Stimulated activated CD4-positive, alpha-beta T cell treated with anti-CD3 and anti-CD28 coated beads, Interleukin-15, amount 100 ng/mL, for 1 hour (primary cell): Measurements from ENCODE around the gene DNPEP.
A peak's percentile ranks its signal among the peaks of the same experiment; 100 is the strongest.

ENCODE experiments used
- DNase-seq, 2 donors: peaks; one replicate each; pipeline ENCODE4 v3.0.0-alpha.2; 2020; ENCODE audit warnings: low read depth in 1 of 2, low spot score in 1 of 2

The DNPEP gene

DNA sequence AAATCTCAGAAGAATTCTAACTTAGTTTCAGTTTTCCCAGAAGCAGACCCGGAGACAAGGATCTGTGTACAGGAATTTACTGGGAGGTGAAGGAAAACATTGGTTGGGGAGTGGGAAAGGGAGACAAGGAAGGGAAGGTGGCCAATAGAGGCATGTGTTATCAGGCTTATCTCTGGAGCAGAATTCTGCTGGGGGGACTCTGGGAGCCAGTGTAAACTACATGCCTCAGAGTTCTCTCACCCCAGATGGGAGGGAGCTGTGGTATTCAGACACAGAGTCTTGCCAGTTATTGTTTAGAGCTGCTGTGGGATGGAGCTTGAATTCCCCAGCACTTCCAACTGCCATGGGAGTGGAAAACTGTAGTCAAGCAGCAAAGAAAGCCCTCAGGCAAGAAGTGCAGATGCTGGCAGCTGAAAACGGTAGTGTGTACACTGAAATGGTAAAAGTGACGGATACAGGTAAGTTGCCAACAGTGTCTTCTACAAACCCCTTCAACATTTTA, 19.0 kb downstream of the DNPEP start:
- DNase-seq, result no peak

DNA sequence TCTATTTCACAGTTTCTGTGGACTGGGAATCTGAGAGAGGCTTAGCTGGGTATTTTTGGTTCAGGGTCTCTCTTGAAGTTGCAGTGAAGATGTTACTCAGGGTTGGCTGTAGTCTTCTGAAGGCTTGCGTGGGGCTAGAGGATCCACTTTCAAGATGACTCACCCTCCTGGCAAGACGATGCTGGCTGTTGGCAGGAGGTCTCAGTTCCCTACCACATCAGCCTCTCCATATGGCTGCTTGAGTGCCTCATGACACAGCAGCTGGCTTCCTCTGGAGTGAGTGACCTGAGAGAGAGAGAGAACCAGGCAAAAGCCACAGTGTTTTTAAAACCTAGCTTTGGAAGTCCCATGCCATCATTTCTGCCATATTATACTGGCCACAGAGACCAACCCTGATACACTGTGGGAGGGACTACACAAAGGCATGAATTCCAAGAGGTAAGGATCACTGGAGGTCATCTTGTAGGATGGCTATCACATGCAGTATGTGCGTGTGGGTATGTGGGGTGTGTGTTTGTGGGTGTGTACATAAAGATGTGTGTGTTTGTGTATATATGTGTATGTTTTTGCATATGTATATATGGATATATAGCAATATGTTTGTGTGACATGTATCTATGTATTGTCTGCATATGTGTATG, 25.1 kb downstream of the DNPEP start:
- no peak for DNase-seq

DNA sequence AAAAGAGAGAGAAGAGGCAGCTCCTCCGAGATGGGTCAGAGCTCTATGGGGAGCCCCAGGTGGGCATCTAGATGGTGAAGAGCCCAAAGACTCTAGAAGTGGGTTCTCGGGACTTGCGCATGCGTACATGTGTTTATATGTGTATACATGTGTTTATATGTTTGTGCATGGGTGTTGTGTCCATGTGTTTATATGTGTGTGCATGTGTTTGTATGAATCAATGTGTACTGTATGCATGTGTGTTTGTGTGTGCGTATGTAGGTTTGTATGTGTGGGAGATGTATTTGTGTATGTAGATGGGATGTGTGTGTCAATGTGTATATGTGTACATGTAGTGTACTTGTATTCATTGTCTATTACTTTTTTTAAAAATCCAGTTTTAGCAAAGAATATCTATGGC, 25.6 kb downstream of the DNPEP start:
- no peak for DNase-seq

DNA sequence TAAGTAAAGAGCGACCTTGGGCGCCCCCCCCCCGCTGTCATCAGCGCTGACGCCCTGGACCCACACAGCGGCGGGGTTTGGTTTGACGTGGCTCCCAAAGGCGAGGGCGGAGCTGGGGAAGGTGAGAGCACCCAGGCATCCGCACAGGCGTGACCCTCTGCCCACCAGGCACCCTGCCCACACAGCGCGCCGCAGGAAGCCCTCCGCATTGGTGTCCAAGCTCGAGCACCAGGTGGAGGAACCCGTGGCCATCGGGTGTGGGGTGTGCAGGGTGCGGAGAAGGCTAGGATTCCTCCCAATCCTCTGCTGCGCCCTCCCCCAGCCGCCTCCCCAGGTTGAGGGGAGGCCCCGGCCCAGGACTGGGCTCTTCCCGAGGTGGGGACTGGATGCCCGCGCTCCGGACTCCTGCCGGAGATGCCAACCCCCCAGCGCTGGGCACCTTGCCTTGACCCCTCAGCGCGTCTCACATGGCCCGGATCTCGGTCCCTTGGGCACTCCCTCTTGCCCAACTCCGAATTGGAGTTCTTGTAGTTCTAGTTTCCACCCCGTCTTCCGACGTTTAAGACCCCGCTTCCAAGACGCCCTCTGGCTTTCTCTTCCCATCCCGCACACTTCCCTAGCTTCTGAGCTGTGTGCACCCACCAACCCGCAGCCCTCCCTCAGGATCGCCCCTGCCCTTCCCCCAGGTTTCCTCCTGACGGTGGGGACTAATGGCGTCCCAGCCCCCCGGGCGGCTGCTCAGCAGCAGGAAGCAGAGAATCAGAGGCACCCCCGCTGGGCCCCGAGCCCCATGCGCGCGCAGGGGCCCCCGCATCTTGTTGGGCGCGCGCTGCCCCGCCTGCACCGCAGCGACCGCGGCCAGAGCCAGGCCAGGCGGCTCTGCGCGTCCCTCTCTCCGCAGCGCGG, 29.3 kb downstream of the DNPEP start:
- no peak for DNase-seq

DNA sequence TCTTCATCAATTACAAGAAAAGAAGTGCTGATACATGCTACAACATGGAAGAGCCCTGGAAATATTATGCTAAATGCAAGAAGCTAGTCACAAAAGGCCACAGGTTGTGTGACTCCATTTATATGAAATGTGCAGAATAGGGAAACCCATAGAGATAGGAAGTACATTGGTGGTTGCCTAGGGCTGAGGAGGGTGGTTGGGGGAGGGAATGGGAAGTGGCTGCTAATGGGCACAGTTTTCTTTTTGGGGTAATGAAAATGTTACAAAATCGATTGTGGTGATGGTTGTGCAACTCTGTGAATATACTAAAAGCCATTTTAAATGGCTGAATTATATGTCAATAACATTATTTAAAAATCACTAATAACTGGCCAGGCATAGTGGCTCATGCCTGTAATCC, 30.9 kb downstream of the DNPEP start:
- DNase-seq, result no peak

DNA sequence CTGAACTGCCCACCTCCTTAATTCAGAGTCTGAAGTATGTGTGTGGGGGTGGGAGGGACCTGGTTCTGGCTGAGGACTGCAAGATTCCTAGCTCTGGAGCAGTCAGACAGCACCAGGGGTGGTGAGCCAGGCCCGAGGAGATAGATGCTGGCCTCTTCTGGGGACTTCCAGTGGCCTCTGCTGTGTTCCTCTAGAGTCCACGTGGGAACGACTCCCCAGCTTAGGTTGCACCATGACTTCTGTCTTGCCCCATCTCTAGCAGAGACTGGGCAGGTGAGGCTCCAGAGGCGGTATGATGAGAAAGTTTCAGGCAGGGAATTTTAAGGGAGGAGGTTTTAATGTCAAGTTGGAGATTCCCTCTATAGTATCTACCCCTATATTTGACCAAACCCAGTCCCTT, 33.1 kb downstream of the DNPEP start:
- no peak for DNase-seq

DNA sequence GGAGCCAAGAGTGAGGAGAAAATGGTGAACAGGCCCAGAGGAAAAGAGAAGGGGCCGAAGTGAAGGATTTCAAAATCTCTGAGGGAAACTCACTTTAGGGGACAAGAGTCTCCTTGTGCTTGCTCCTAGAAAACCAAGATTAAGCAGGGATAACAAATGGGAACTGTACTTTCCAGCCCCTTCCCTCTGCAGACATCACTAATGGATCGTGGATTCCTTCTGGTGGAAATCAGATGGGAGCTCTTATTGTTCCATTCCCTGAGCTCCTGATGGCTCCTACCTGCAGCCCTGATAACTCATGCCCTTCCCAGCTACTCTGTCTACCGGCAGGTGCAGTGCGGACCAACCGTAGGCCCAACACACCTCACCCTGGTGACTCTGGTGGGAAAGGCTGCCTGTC, 34.6 kb downstream of the DNPEP start:
- DNase-seq, result no peak

DNA sequence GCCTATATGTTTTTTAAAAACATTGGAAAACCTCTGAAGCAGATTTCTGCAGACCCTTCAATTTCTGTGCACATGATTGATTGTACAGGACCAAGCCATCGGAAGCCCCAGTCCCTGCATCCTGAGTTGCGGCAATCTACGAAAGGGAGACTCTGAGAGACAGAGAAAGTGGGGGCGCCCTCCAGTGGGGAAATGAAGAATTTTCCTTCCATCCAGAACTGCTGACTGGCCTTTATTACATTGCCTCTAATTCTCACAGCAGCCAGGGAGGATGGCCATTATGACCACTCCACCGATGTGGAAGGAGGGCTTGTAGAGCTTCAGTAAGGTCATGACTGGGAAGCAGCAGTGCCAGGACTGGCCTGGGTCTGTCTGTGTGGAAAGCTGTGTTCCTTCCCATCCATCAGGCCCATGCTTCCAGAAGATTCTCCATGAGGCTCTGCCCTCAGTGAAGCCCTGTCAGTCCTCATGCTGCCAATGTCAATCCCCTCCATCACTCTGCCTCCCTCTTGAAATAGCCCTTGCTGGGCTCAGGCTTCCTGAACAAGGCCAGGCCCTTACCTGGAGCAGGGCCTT, 35.2 kb downstream of the DNPEP start:
- peak; percentile 22 to 33 for DNase-seq

DNA sequence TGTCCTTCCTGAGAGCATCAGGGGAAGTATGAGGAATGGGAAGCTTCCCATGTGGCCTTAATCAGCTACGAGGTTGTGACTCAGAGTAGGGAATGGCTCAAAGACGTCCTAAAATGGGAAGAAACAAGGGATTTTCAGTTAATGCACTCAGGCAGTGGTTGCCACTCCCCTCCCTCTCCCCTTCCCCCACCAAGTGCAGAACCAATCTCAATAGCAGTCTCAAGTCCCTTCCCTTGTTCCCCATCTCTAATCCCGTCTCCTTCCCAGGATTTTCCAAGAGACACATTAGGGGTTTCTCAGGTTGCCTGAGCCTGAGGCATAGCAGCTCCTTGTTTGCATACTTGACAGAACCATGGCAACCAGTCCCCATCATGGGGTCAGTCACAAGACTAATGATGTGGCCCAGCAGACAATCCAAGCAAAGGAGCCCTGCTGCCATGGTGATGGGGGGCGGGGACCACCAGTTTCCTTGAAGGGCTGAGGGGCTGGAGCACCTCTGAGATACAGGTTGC, 36.9 kb downstream of the DNPEP start:
- DNase-seq, result no peak

DNA sequence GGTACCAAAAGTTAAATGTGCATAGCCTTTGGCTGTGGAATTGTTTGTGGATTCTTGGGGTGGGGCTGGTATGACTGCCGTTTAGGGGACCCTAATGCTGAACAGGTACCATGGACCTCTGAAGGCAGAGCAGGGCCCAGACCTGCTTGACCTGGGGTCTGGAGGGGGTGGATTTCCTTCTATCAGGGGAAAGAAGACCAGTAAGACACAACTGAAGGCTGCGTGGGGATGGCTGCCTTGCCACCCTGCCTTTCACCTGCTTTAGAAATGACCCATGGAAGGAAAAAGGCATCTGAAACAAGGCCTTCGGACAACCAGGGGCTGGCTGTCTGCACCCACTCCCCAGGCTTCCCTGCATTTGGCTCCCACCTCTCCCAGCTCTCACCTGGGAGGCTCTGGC, 37.5 kb downstream of the DNPEP start:
- no peak for DNase-seq

DNA sequence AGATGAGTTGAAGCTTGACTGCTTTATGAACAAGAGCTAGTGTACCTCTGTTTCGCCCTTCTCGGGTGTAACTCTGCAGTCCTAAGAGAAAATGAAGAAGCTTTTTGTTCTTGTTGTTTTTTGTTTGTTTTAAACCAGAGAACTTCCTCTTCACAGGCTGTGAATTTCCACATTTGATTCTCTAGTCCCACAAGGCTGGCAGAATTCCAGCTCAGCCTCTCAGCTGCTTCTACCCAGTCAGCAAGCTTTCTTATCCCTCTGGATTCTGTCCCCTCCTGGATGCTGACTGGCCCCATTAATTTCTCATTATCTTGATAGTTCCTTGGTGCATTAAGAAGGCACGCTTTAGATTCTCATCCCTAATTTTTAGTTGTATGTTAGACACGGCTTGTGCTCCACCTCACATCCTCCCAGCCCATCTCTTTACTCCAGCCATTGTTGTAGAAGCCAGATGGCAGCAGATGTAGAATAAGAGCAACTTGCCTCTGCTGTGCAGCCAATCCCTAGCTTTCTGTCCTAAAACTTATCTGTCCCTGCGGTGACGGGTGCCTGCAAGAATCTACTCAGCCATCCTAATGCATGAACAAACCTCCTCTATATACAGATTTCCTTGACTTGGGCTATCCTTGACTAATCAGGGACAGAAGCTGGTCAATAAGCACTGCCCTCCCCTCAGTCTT, 42.8 kb downstream of the DNPEP start:
- DNase-seq, result no peak

DNA sequence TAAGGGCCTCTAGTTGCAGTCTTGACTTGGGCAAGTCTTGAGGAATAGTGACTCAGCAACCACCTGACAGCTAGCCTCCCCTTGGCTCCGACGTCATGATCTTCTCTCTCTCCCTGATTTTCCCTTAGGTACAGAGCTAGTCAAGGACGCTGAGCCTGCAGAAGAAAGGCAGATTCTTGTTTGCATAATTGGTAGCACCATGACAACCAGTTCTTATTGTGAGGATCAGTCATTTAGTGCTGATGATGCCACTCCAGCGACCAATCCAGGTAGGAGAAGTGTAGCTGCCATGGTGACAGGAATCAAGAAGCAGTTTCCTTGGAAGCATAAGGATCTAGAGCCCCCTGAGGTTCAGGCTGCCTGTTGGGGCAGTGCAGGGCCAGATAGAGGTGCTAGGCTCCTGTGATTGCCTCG, 52.3 kb downstream of the DNPEP start:
- DNase-seq, result no peak

DNA sequence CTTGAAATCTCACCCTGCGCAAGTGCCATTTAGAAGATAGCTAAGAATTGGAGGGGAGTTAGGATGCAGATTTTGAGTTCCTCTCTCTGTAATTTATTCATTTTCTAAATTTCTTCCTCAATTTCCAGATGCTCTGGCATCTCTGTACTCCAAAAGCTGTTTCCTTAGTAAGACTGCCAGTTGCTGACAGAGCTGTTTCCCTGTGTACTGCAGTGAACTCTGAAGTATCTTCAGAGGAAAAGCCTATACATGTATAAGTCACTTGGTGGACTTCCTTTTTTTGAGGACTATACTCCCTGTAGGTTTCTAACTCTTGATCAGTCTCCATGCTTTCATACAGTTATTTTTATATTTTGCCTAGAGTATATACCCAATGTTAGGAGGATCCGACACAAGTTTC, 53.6 kb downstream of the DNPEP start:
- DNase-seq, result no peak

DNA sequence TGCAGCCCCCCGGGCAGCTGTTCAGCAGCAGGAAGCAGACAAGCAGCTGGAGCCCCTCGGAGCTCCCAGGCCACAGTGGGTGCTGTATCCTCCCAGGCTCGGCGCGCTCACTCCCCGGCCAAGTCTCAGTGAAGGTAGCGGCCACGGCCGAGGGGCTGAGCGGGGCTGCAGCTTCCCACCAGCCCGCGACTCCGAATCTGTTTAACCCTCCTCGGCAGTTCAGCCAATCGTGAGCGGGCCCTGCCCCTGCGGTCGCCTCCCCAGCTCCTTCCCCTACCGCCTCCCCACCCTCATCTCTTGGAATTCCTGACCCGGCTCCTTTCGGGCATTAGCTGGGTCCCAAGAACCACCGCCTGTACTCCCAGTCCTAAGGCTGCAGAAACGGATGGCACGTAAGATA, 55.2 kb downstream of the DNPEP start, which contains the start of gene RESP18:
Gene RESP18, minus strand, starts transcription at position 203 of the 400 bp plus-strand sequence.
- DNase-seq, result no peak

DNA sequence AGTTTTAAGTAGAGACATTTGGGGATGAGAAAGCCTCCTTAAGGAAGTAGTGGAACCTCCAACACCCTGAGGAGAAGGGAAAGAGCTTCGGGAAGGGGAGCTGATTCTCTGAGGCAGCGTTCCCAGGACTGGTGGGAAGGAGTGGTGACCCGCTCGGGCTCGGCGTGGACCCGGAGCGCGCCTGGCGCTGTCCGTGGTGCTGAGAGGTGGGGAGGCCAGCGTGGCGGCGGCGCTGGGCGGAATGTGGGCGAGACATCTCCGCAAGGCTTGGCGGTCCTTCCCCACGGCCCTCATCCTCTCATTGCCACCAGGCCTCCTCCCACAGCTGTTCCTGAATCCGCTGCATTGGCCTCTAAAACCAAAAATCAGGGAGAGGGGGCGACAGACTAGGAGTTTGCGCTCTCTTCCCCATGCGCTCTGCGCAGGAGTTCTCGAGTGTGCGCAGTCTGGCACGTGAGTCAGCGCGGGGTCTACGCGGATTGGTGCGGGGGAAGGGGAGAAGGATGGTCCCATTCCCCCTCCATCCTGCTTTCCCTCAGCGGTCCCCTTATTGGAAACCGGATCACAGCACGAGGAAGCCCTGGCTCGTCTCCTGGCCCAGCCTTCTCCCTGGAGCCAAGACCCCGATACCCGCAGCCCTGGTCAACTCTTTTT, 56.0 kb downstream of the DNPEP start:
- peak in 1 of 2 donors; percentile 9 for DNase-seq

DNA sequence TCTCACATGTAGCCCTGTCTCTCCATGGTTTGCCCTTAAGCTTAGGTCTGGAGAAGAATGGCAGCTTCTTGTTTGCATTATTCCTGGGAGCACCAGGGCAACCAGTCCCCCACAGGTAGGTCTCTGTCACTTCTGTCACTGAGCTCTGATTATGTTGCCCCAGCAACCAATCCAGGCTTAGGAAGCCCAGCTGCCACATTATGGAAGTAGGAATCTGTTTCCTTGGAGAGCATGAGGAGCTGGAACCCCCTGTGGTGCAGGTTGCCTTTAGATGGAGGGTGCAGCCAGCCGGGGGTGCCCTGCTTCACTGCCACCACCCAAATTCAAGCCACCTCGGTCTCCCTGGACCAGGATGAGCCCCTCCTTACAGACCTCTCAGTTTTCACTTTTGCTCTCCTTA, 60.0 kb downstream of the DNPEP start:
- DNase-seq, result no peak

DNA sequence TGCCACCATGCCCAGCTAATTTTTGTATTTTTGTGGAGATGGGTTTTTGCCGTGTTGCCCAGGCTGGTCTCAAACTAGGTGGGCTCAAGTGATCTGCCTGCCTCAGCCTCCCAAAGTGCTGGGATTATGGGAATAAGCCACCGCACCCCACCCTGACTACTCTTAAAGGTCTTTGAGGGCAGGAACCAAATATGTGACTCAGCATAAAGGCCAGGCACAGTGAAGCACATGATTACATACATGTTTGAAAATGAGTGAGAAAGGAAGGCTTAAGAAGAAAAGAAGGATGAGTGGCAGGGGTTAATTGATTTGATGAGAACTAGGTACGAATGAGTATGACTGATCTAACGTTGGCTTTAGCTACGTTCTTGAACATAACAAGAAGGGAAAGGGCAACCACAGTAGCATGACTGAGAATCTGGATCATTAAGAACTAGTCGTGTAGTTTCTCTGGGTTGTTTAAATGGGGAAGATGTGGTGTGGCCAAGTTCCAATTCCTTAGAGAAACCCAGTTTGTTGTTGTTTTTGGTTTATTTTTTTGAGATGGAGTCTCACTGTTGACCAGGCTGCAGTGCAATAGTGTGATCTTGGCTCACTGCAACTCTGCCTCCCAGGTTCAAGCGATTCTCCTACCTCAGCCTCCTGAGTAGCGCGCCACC, 61.9 kb downstream of the DNPEP start:
- DNase-seq, result no peak

DNA sequence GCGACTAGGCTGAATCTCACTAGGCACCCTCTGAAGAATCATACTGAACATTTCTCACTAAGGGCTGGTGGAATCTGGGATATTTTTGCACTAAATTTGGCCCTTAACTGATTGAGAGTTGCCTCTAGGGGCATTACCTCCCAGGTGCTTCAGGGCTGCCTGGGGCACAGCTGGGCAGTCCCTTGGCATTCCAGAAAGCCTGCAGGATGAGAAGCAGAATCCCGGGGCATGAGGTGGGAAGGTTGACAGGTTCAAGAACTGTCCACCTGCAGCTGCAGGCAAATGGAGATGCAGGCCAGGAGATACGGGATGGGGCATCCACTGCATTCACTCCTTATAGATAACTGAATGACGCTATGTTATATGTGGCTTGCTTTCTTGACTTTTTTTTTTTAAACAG, 62.6 kb downstream of the DNPEP start:
- no peak for DNase-seq

DNA sequence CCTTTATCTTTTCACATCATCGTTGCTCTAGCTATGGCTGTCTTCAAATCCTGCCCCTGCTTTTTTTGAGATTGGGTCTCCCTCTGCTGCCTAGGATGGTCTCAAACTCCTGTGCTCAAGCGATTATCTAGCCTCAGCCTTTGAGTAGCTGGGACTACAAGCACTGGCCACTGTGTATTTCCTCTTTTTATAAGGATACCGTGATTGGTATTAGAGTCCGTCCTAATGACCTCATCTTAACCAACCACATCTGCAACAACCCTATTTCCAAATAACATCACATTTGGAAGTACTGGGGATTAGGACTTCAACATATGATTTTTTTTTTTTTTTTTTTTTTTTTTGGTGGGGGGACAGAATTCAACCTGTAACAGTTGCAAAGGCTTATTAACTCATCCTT, 64.3 kb downstream of the DNPEP start:
- DNase-seq, result no peak
